Measurements from ENCODE around the gene CPED1. TPM values are rescaled to one million over a fixed set of nuclear protein-coding genes. Genes with fewer than 3 reads are reported as not detected.

CPED1 gene
- total RNA-seq, 1 experiment from 2014 or later: 0.13 TPM

DNA sequence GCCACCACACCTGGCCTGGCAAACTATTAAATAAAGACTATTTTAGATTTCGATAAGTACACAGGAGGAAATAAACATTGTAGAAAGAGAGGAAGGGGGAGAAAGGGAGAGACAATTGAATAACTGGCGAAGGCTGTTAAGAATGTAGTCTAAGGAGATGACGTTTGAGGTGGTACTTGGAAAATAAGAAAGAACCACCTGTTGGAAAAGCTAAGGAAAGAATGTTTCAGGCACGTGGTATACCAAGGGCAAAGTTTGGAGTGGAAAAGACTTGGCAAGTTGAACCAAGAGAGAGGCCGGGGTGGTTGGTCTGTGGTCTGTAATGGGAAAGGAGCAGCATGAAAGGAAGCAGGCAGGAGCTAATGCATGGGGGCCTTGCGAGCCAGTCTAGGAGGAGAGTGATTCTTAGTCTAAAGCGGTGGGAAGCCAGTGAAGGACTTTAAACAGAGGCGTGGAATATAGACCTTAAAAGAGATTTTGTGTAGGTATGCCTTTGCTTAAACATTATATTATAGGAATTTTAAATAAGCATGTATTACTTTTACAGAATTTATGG, 28.5 kb upstream of the CPED1 start:
- Histone ChIP-seq H3K27ac (ENCODE audit: insufficient read length, low read depth, low read length) (no peak overlapping the region), H3K4me1 (ENCODE audit: insufficient read depth, low read length) (peaks cover 3% of the 10 kb centered on the region; the same call in 1 of the 2 replicates), H2BK20ac (ENCODE audit: low read depth, low read length, poor library complexity, severe bottlenecking) (no peak overlapping the region), H2BK12ac (ENCODE audit: insufficient read length, low read depth, low read length) (no peak overlapping the region), H2AFZ (ENCODE audit: low read length) (no peak overlapping the region), H3K4me2 (ENCODE audit: insufficient read depth, insufficient read length, low read length) (no peak overlapping the region), H3K79me2 (ENCODE audit: insufficient read depth, low read length) (no peaks in the 10 kb centered on the region), H4K20me1 (ENCODE audit: control insufficient read depth, insufficient read depth, insufficient read length) (no peaks in the 10 kb centered on the region), H3K23ac (ENCODE audit: insufficient read length, low read depth, low read length) (no peak overlapping the region), H3K14ac (ENCODE audit: insufficient read depth, low read length) (no peak overlapping the region), H2AK5ac (ENCODE audit: insufficient read length, low read length) (no peak overlapping the region), H3K56ac (ENCODE audit: insufficient read length, low read depth, low read length) (no peak overlapping the region), H2BK5ac (ENCODE audit: insufficient read length, low read length) (no peak overlapping the region), H4K91ac (ENCODE audit: insufficient read length, low read depth, low read length) (no peak overlapping the region), H3K18ac (ENCODE audit: insufficient read length, low read depth, low read length) (no peak overlapping the region), H2BK15ac (ENCODE audit: low read depth, low read length) (no peak overlapping the region), H3K9me3 (ENCODE audit: control insufficient read depth, low read depth, low read length) (no peaks in the 10 kb centered on the region), H3K9ac (ENCODE audit: extremely low read depth, insufficient read length, low read length) (no peak overlapping the region), H4K8ac (replicated peaks; ENCODE audit: insufficient read length, low read depth, low read length) (no peak overlapping the region), H3T11ph (ENCODE audit: low read length) (no peak overlapping the region), H3K27me3 (ENCODE audit: insufficient read depth, low read length) (no peaks in the 10 kb centered on the region), H3K4ac (ENCODE audit: low read depth, low read length) (no peak overlapping the region), H3K23me2 (ENCODE audit: insufficient read length, low read depth, low read length, poor library complexity, severe bottlenecking) (no peaks in the 10 kb centered on the region), H3K79me1 (ENCODE audit: insufficient read depth, low read depth, low read length, poor library complexity, severe bottlenecking) (no peaks in the 10 kb centered on the region), H4K5ac (ENCODE audit: insufficient read length, low read depth, low read length) (no peak overlapping the region), H2BK120ac (ENCODE audit: low read depth, low read length, poor library complexity, severe bottlenecking) (no peak overlapping the region)
- TF ChIP-seq, protein P1, sequence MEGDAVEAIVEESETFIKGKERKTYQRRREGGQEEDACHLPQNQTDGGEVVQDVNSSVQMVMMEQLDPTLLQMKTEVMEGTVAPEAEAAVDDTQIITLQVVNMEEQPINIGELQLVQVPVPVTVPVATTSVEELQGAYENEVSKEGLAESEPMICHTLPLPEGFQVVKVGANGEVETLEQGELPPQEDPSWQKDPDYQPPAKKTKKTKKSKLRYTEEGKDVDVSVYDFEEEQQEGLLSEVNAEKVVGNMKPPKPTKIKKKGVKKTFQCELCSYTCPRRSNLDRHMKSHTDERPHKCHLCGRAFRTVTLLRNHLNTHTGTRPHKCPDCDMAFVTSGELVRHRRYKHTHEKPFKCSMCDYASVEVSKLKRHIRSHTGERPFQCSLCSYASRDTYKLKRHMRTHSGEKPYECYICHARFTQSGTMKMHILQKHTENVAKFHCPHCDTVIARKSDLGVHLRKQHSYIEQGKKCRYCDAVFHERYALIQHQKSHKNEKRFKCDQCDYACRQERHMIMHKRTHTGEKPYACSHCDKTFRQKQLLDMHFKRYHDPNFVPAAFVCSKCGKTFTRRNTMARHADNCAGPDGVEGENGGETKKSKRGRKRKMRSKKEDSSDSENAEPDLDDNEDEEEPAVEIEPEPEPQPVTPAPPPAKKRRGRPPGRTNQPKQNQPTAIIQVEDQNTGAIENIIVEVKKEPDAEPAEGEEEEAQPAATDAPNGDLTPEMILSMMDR (conservative IDR thresholded peaks at IDR 0.05): no peak
- Mint-ChIP-seq H3K36me3 (ENCODE audit: insufficient read depth in 1 of 3, low read depth in 3 of 3) (peaks cover 11 to 32% (median 23%) of the 10 kb centered on the region in 3 experiments), H3K4me3 (no peak overlapping the region), H3K27ac (peak overlapping the region; percentile 7 to 81 (median 78); a peak in 4 of 7 replicates), H3K9me3 (no peaks in the 10 kb centered on the region), H3K4me1 (peaks cover 22% of the 10 kb centered on the region in 2 experiments), H3K27me3 (ENCODE audit: low read depth) (no peaks in the 10 kb centered on the region)
- DNase-seq: peak; percentile 26
- WGBS (ENCODE audit: extremely low coverage, insufficient read length, low lambda C conversion rate): no CpG with 5 or more reads among the region's 8 CpGs

All from H9 (cell line).